Measurements from ENCODE around the gene ADISSP. TPM values are rescaled to one million over a fixed set of nuclear protein-coding genes. Genes with fewer than 3 reads are reported as not detected.

Gene ADISSP
- total and polyA plus RNA-seq, 2 of the 8 experiments (the other 6 are each of a cell fraction or from before 2014, with no cell fraction given) = 111 to 141 TPM

- Histone ChIP-seq H3K27me3 (replicated peaks in 1 of 4; ENCODE audit: control insufficient read depth in 3 of 4, extremely low read depth in 1 of 4, insufficient read depth in 3 of 4, low read length in 3 of 4) (no peaks in the 10 kb centered on the region), H3K4me2 (ENCODE audit: insufficient read depth in 1 of 2, low read depth in 2 of 2, low read length in 2 of 2) (no peak overlapping the region), H3K79me2 (ENCODE audit: control insufficient read depth in 1 of 2, insufficient read depth in 2 of 2, low read length in 2 of 2) (no peaks in the 10 kb centered on the region; a peak in 1 of 4 replicates), H3K14ac (ENCODE audit: insufficient read length) (no peak overlapping the region), H4K8ac (ENCODE audit: extremely low read depth, insufficient read depth, low read length) (no peak overlapping the region), H3K23ac (ENCODE audit: insufficient read length) (no peak overlapping the region), H3K4me3 (ENCODE audit: extremely low read depth in 1 of 4, insufficient read depth in 2 of 4, low read depth in 3 of 4, low read length in 4 of 4) (no peak overlapping the region), H3K4me1 (replicated peaks in 1 of 4; ENCODE audit: control insufficient read depth in 3 of 4, insufficient read depth in 4 of 4, low read length in 3 of 4) (peaks cover 6 to 32% (median 27%) of the 10 kb centered on the region in 4 experiments), H3K9ac (replicated peaks in 1 of 4; ENCODE audit: extremely low read depth in 1 of 4, low read depth in 3 of 4, low read length in 3 of 4) (no peak overlapping the region), H3K79me1 (ENCODE audit: low read depth, low read length) (no peaks in the 10 kb centered on the region; the same call in 1 of the 2 replicates), H3K9me3 (ENCODE audit: insufficient read depth in 2 of 2, low read depth in 1 of 2, low read length in 1 of 2) (no peaks in the 10 kb centered on the region), H3K4ac (replicated peaks; ENCODE audit: insufficient read length, low read depth, low read length) (no peak overlapping the region), H2BK15ac (ENCODE audit: low read length) (no peak overlapping the region), H4K5ac (ENCODE audit: insufficient read length, low read depth, low read length) (no peak overlapping the region), H3K56ac (replicated peaks; ENCODE audit: insufficient read length, low read depth, low read length) (no peak overlapping the region), H2BK20ac (ENCODE audit: low read length) (no peak overlapping the region), H2BK120ac (replicated peaks; ENCODE audit: low read depth, low read length) (no peak overlapping the region), H4K91ac (replicated peaks; ENCODE audit: insufficient read length, low read length) (no peak overlapping the region), H3K23me2 (ENCODE audit: low read depth, low read length) (peaks cover 4% of the 10 kb centered on the region; the same call in 1 of the 2 replicates), H4K20me1 (replicated peaks in 1 of 2; ENCODE audit: control insufficient read depth in 1 of 2, insufficient read depth in 2 of 2, low read length in 2 of 2) (peaks cover 3% of the 10 kb centered on the region in 2 experiments), H2AFZ (ENCODE audit: low read length) (no peak overlapping the region), H3K18ac (ENCODE audit: extremely low read depth, low read length) (no peak overlapping the region), H2BK12ac (ENCODE audit: low read depth, low read length) (no peak overlapping the region), H3K36me3 (ENCODE audit: control insufficient read depth in 2 of 4, insufficient read depth in 4 of 4, low read length in 3 of 4) (peaks cover 4 to 35% (median 30%) of the 10 kb centered on the region in 4 experiments), H3K27ac (ENCODE audit: low read depth, low read length) (no peak overlapping the region), H2AK5ac (ENCODE audit: low read depth, low read length) (no peak overlapping the region), H2BK5ac (ENCODE audit: low read depth, low read length) (no peak overlapping the region)
- DNase-seq (ENCODE audit: low read depth in 1 of 2, low spot score in 2 of 2) = no peak
- CTCF ChIA-PET (ENCODE audit: partially characterized antibody) = interaction anchor here (0.9 to 3.7 kb wide), 2 partner anchors 15 to 220 kb away, joined by 3 to 29 read pairs; partner anchors contain the start of gene CENPB
- POLR2A ChIA-PET (ENCODE audit: partially characterized antibody) = interaction anchor here (1.1 kb wide), 1 partner anchor 21 kb away, joined by 3 read pairs; no protein-coding TSS in a partner anchor
- TF ChIP-seq SIRT6 (IDR thresholded peaks at IDR 0.05; ENCODE audit: low read length) (no peak), ASH2L (IDR thresholded peaks at IDR 0.05; ENCODE audit: low read length) (no peak), CEBPB (IDR thresholded peaks at IDR 0.05; ENCODE audit: low read depth, low read length) (no peak), KDM1A (IDR thresholded peaks at IDR 0.05; ENCODE audit: borderline replicate concordance, low read length) (no peak), TEAD4 (IDR thresholded peaks at IDR 0.05; ENCODE audit: low read depth, low read length) (no peak), RNF2 (IDR thresholded peaks at IDR 0.05; ENCODE audit: borderline replicate concordance, low read depth, low read length, missing control alignments, poor library complexity, severe bottlenecking) (no peak), YY1 (IDR thresholded peaks at IDR 0.05; ENCODE audit: low read depth, low read length) (no peak), JUND (IDR thresholded peaks at IDR 0.05; ENCODE audit: low read length) (no peak), TCF12 (IDR thresholded peaks at IDR 0.05; ENCODE audit: low read depth, low read length) (no peak)
- TF ChIP-seq, protein P1, sequence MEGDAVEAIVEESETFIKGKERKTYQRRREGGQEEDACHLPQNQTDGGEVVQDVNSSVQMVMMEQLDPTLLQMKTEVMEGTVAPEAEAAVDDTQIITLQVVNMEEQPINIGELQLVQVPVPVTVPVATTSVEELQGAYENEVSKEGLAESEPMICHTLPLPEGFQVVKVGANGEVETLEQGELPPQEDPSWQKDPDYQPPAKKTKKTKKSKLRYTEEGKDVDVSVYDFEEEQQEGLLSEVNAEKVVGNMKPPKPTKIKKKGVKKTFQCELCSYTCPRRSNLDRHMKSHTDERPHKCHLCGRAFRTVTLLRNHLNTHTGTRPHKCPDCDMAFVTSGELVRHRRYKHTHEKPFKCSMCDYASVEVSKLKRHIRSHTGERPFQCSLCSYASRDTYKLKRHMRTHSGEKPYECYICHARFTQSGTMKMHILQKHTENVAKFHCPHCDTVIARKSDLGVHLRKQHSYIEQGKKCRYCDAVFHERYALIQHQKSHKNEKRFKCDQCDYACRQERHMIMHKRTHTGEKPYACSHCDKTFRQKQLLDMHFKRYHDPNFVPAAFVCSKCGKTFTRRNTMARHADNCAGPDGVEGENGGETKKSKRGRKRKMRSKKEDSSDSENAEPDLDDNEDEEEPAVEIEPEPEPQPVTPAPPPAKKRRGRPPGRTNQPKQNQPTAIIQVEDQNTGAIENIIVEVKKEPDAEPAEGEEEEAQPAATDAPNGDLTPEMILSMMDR (IDR thresholded peaks at IDR 0.05; ENCODE audit: control extremely low read depth in 1 of 3, insufficient read depth in 1 of 3, low read depth in 1 of 3, low read length in 3 of 3) = no peak
- no peak for FAIRE-seq
- WGBS, 2 experiments (ENCODE audit: extremely low coverage in 1 of 2, insufficient coverage in 1 of 2, insufficient read length in 1 of 2, insufficient replicate concordance in 2 of 2, low coverage in 1 of 2, low lambda C conversion rate in 2 of 2, missing lambda C conversion rate in 1 of 2) = 95% methylated on average over 13 of the region's 13 CpGs; no CpG with 5 or more reads in 1 of the 2 experiments
These were observed 34.3 kb upstream of the ADISSP start for GRCh38 chr20:3801846-3802245.
